Suppressor macrophage treated with lipopolysaccharide for 4 hours (primary cell): ENCODE data around the gene GULP1.
"Not testable (repeated sequence)": the region's sequence is repeated elsewhere in the genome, so short reads cannot be mapped to it uniquely, and the experiment has no call there.

Experiments
- DNase-seq: peaks from one replicate; pipeline ENCODE4 v3.0.0-alpha.2; 2020

The GULP1 gene

GRCh38 chr2:188492751-188493150 lies 201.1 kb downstream of the GULP1 start:
- DNase-seq: no peak

GRCh38 chr2:188494906-188495305 lies 203.2 kb downstream of the GULP1 start:
- no peak for DNase-seq

- no peak for DNase-seq
Observed at GRCh38 chr2:188495969-188496431, 204.3 kb downstream of the GULP1 start.

GRCh38 chr2:188497726-188498125 lies 206.1 kb downstream of the GULP1 start:
- no peak for DNase-seq

- DNase-seq: no peak
Observed at GRCh38 chr2:188503975-188504374, 212.3 kb downstream of the GULP1 start.

- DNase-seq: no peak
Observed at GRCh38 chr2:188506843-188507242, 215.2 kb downstream of the GULP1 start.

GRCh38 chr2:188511346-188511745 lies 219.7 kb downstream of the GULP1 start:
- DNase-seq: no peak

GRCh38 chr2:188512456-188512855 lies 220.8 kb downstream of the GULP1 start:
- peak; percentile 50 for DNase-seq

GRCh38 chr2:188515918-188516317 lies 224.2 kb downstream of the GULP1 start:
- DNase-seq: no peak

GRCh38 chr2:188517549-188518215 lies 226.0 kb downstream of the GULP1 start:
- no peak for DNase-seq

- DNase-seq: no peak
Observed at GRCh38 chr2:188518381-188518780, 226.7 kb downstream of the GULP1 start.

- DNase-seq: no peak
Observed at GRCh38 chr2:188519136-188519535, 227.5 kb downstream of the GULP1 start.

- DNase-seq: no peak
Observed at GRCh38 chr2:188522517-188522916, 230.8 kb downstream of the GULP1 start.

GRCh38 chr2:188523919-188524318 lies 232.2 kb downstream of the GULP1 start:
- no peak for DNase-seq

- DNase-seq: peak; percentile 44
Observed at GRCh38 chr2:188524519-188525113, 232.9 kb downstream of the GULP1 start.

- no peak for DNase-seq
Observed at GRCh38 chr2:188526701-188527100, 235.0 kb downstream of the GULP1 start.

GRCh38 chr2:188527141-188527540 lies 235.5 kb downstream of the GULP1 start:
- DNase-seq: no peak

GRCh38 chr2:188527581-188527993 lies 235.9 kb downstream of the GULP1 start:
- no peak for DNase-seq

- no peak for DNase-seq
Observed at GRCh38 chr2:188529710-188530109, 238.0 kb downstream of the GULP1 start.

GRCh38 chr2:188534875-188535274 lies 243.2 kb downstream of the GULP1 start:
- DNase-seq: no peak

- no peak for DNase-seq
Observed at GRCh38 chr2:188551671-188552070, 260.0 kb downstream of the GULP1 start.

GRCh38 chr2:188557081-188557480 lies 265.4 kb downstream of the GULP1 start:
- no peak for DNase-seq

GRCh38 chr2:188559455-188559854 lies 267.8 kb downstream of the GULP1 start:
- not testable (repeated sequence) for DNase-seq

GRCh38 chr2:188561473-188561979 lies 269.9 kb downstream of the GULP1 start:
- DNase-seq: no peak
